RWPE1 (cell line): ENCODE measurements around the gene NADK.
A peak's percentile ranks its signal among the peaks of the same experiment; 100 is the strongest.
"Not testable (repeated sequence)": the region's sequence is repeated elsewhere in the genome, so short reads cannot be mapped to it uniquely, and the experiment has no call there.

Experiments used
- CTCF ChIA-PET: fragments of 350-600 bp; sonication (Branson Sonifier 250); formaldehyde crosslinking; extraction: SDS; loops from one replicate; lab custom pipeline; 2021; lab: Yijun Ruan, JAX
- POLR2A ChIA-PET: fragments of 400-600 bp; formaldehyde crosslinking; extraction: SDS; loops from one replicate; lab custom pipeline; 2020; ENCODE audit warnings: antibody characterized with exemption; ENCODE audit not compliant: low non-redundant PET; lab: Yijun Ruan, JAX
- DNase-seq: peaks from one replicate; pipeline ENCODE4 v3.0.0; 2012; ENCODE audit warnings: low spot score
- H3K27ac ChIP-seq: fragments of 450-650 bp; 2 replicates; pipeline ENCODE4 v1.5.1; 2017
- CTCF ChIP-seq: fragments of 450-650 bp; conservative IDR thresholded peaks from 2 replicates; pipeline ENCODE4 v1.5.1; 2017; ENCODE audit warnings: low read depth, mild to moderate bottlenecking

NADK gene

GRCh38 chr1:1754051-1754815 lies 24.0 kb downstream of the NADK start:
- DNase-seq: no peak
- ChIA-PET POLR2A (no interaction called here), CTCF (no interaction called here)
- peak overlapping the region; percentile 42 for H3K27ac ChIP-seq
- no peak for TF ChIP-seq CTCF

DNA sequence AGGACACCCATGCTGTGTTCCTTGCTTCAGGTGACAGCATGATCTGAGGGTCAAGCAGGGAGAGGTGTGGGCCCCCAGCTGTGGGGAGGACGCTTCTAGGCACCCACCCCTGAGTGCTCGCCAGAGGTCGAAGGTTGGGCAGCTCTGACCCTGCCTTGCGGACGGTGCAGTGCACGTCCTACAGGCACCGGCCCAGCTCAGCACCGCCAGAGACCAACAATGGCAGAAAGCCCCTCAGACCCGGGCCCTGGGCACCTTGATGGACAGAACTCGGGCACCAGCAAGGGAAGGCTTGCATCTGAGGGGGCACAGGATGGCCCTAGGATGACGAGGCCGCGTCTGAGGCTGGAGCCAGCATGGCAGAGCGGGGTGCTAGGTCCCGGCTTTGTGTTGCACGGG lies 24.7 kb downstream of the NADK start:
- peak overlapping the region; percentile 42; the same call in 1 of the 2 replicates for H3K27ac ChIP-seq
- POLR2A ChIA-PET: interaction anchor here (0.6 kb wide), 1 partner anchor 132 kb away, joined by 3 read pairs; no protein-coding TSS in a partner anchor
- TF ChIP-seq CTCF: no peak
- no peak for DNase-seq
- CTCF ChIA-PET: no interaction called here

DNA sequence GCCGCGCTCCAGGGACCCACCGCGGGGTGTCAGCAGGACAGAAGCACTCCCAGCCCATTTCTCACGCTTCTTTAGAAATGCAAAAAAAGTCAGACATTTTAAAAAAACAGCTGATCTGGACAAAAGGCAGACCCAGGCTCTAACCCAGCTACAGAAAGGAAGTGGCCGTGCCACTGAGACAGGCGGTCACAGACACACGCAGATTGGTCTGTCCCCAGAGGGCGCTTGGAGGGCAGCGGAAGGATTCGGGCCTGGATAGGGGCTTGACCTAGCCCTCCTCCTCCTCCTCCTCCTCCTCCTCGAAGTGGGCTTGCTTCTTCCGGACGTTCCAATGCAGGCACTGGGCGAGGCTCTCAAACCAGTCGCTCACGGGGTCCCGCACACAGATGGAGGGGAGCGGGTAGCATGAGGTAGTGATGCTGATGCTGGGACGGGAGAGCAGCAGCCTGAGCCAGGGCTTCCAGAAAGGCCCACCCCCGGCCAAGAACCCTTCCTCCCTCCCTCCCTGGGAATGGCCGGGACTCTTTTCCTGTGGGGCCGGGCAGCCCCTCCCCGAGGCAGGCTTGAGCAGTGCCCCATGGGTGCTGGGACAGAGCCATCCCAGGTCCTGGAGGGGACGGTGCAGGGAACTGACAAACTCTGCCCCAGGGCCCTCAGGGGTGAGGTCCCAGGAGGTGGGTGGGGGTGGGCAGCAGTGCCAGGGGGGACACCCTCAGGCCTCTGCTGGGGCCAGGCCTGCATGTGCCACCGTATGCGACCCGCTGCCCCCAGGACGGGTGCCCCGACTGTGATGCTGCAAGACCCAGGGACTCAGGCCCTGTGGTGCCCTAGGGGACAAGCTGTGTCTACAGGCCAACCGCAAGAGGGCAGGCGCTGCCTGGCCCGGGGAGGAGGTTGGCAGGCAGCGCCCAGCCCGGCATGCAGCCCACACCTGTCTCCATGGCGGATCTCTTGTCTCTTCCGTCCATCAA lies 25.3 kb downstream of the NADK start:
- no peak for DNase-seq
- ChIA-PET CTCF (no interaction called here), POLR2A (interaction anchor here (0.6 kb wide), 2 partner anchors 132 to 156 kb away, joined by 3 read pairs; no protein-coding TSS in a partner anchor)
- no peak for TF ChIP-seq CTCF
- peak overlapping the region; percentile 42 for H3K27ac ChIP-seq

DNA sequence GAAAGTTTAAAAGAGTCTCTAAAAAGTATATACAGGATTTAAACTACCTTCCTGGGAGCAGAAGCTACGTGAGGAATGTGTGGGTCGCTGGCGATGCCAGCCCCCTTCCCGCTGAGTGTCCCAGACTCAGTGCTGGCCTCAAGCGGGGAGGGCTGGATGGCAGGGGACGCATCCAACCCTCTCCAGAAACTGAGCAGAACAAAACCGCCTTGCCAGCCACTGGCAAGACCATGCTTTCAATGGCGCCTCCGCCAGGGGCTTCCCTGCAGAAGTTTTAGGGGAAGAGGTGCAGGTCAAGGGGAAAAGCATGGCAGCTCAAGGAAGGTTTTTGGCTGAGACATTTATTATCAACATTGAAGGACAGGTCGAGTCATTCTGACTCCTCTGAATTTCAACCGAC lies 26.1 kb downstream of the NADK start:
- CTCF ChIA-PET: no interaction called here
- POLR2A ChIA-PET: interaction anchor here (0.6 kb wide), 1 partner anchor 157 kb away, joined by 3 read pairs; no protein-coding TSS in a partner anchor
- H3K27ac ChIP-seq: peak overlapping the region; percentile 42
- TF ChIP-seq CTCF: no peak
- DNase-seq: no peak

DNA sequence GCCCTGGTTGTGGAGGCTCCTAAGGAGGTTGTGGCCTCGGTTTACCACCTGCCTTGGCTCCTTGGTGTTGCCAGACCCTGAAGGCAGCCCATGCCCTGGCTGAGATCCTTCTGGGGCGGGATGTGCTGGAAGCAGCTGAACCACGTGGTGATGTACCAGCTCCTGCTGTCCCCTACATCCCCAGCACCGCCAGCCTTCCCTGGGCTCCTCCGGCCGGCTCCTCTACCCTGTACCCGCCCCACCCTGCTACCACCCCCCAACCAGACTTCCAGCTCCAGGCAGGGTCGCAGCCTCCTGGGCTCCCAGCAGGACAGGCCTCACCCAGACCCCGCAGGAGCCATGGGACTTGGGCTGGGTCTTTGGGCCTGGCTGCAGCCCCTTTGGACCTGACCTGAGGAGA lies 28.3 kb downstream of the NADK start:
- POLR2A ChIA-PET, CTCF ChIA-PET, H3K27ac ChIP-seq, DNase-seq: not testable (repeated sequence)

- ChIA-PET CTCF (no interaction called here), POLR2A (interaction anchor here (0.6 kb wide), 1 partner anchor 130 kb away, joined by 3 read pairs; no protein-coding TSS in a partner anchor)
- no peak for TF ChIP-seq CTCF
- H3K27ac ChIP-seq: peak overlapping the region; percentile 15
- no peak for DNase-seq
Observed at GRCh38 chr1:1748686-1749321, 29.5 kb downstream of the NADK start.

DNA sequence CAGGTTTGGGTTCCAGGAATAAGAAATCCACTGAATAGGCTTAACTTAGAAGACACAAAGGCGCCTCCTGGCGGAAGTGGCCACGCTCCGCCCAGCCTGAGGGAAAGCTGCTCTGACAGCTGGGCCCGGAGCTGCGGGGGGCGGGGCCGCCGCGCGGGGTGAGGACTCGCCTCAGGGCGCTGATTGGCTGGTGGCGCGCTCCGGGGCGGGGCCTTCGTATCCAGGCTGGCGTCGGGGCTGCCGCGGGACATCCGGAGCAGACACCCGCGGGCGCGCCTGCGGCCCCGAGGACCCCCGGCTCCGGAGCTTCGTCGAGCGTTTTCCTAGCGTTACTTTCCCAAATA lies 31.7 kb downstream of the NADK start:
- POLR2A ChIA-PET, CTCF ChIA-PET, DNase-seq: not testable (repeated sequence)
- H3K27ac ChIP-seq: peak overlapping the region; percentile 94

DNA sequence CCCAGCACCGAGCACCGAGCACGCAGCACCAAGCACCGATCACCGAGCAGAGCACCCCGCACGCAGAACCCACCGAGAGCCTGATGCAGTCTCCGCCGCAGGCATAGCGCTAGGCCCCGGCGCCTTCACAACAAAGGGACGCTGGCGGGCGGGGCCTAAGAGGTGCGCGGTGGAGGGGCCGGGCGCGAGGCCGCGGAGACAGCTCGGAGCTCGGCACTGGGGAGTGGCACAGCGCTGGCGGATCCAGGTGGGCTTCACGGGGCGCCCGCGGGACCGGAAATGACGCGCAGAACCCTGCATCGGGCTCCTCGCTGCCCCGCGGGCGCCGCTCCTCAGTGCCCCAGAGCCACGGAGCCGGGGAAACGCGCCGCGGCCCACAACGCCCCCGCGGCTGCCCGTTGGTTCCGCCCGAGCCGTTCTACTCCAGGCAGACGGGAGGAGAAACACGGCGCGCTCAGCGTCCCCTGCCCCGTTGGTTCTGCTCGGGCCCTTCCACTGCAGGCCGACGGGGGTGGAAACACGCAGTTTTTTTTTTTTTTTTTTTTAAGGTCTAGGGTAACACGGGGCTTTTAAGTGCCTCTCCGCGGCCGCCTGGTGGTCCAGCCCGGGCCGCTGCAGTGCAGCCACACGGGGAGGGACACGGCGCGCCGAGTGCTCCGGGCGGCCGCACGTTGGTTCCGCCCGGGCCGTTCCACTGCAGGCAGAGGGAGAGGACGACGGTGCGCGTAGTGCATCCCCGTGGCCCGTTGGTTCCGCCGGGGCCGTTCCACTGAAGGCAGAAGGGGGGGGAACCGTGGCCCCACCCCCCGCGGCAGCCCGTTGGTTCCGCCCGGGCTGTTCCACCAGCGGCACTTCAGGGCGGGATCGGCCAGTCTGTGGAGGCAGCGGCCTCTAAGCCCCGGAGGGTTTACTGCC lies 32.4 kb downstream of the NADK start:
- DNase-seq: peak; percentile 30
- CTCF ChIA-PET, POLR2A ChIA-PET: not testable (repeated sequence)
- peak overlapping the region; percentile 94 for H3K27ac ChIP-seq

- DNase-seq, POLR2A ChIA-PET, CTCF ChIA-PET: not testable (repeated sequence)
- H3K27ac ChIP-seq: peak overlapping the region; percentile 92
Observed at GRCh38 chr1:1742529-1742928, 35.7 kb downstream of the NADK start.
